GM15510 (cell line): ENCODE results near the gene NLRX1.

Experiments used
- POLR2A ChIP-seq: IDR thresholded peaks from 3 replicates; pipeline ENCODE4 v1.6.1; 2011; ENCODE audit warnings: borderline replicate concordance; ENCODE audit not compliant: insufficient read length; ENCODE audit errors: extremely low read depth

The NLRX1 gene

GRCh38 chr11:119169282-119169719 is 776 bp downstream of the NLRX1 start:
- no peak for TF ChIP-seq POLR2A

DNA sequence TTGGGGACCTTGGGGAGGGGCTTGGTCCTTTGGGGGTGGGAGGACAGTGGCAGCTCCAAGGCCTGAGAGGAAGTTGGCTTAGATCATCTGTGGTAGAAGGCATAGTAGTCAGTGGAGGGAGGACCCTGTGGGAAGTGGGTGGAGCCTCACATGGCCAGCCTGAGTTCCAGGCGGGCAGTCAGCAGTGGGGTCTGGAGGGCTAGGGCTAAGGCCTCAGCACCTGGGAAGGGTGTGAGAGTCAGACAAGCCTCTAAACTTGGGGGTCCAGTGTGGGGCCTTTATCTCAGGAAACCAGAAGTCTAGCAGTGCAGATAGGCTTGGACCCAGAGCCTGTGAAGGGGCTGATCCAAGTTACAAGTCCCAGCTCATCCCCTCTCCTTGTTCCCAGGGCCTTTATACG is 4.0 kb downstream of the NLRX1 start:
- no peak for TF ChIP-seq POLR2A

DNA sequence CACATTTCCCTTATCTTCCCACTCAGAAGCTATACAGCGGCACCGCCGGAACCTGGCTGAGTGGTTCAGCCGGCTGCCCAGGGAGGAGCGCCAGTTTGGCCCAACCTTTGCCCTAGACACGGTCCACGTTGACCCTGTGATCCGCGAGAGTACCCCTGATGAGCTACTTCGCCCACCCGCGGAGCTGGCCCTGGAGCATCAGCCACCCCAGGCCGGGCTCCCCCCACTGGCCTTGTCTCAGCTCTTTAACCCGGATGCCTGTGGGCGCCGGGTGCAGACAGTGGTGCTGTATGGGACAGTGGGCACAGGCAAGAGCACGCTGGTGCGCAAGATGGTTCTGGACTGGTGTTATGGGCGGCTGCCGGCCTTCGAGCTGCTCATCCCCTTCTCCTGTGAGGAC is 4.9 kb downstream of the NLRX1 start:
- TF ChIP-seq POLR2A = no peak

DNA sequence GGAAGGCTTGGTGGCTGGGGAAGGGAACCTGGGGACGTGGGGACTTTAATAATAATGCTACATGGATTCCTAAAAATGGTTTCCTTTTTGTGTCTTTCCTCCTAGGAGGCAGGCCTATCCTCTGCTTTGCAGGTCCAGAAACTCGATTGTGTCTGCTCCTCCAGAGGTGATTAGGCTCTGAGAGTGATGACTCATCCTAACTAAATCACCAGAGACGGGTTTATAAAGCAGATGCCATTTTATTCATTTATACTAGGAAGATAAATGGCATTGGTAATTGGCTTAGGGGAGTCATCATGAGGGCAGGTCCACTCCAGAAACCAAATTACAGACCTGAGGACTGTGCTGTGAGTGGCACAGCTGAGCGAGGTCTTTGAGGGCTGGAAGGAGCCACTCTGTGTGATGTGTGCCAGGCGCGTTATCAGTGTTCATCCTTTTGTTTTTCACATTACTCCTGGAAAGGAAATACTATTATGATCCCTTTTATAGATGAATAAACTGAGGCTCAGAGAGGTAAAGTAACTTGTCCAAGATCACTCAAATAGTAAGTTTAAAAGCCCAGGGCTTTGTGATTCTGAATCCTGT is 7.1 kb downstream of the NLRX1 start:
- no peak for TF ChIP-seq POLR2A

DNA sequence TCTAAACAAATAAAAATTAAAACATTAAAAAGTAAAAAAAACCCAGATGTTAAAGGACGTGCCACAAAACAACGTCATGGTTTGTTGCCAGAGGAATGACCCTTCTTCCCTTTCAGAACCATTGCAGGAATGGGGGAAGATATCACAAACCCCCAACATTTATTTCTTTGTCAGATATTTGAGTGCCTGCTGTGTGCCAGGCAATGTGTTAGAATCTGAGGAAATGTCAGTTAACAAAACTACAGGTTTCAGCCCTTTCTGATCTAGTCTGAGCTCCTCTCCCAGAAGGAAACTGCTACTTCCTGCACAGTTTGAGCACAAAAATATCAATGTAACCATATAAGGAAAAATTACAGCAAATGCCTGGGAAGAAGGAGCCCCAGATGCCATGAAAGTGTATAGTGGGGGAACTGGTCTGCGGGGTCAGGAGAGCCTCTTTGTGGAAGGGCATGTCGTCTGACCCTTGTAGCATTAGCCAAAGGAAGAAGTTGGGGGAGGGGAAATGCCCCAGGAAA is 9.7 kb downstream of the NLRX1 start:
- no peak for TF ChIP-seq POLR2A

DNA sequence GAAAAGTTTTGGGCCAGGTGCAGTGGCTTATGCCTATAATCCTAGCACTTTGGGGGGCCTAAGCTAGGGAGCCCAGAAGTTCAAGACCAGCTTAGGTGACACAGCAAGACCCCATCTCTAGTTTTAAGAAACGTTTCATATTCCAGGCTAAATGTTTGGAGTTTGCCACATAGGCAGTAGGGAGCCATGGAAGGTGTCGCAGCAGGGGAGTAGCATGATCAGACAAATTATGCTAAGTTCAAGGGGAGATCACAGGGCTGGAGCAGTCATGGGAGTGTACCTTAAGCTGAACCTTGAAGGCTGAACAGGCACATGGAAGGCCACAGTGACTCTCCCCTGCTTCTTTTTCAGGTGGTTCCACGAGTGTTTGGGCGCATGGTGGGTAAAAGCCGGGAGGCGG is 10.8 kb downstream of the NLRX1 start:
- TF ChIP-seq POLR2A = no peak

DNA sequence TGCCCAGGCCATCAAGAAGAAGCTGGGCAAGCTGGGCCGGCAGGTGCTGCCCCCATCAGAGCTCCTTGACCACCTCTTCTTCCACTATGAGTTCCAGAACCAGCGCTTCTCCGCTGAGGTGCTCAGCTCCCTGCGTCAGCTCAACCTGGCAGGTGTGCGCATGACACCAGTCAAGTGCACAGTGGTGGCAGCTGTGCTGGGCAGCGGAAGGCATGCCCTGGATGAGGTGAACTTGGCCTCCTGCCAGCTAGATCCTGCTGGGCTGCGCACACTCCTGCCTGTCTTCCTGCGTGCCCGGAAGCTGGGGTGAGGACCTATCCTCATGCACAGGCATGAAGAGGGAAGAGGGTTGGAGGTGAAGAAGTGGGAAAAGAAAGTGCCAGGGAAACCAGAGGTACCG is 11.5 kb downstream of the NLRX1 start:
- no peak for TF ChIP-seq POLR2A

- no peak for TF ChIP-seq POLR2A
Observed at GRCh38 chr11:119180729-119181676, 12.5 kb downstream of the NLRX1 start.

- TF ChIP-seq POLR2A = no peak
Observed at GRCh38 chr11:119181677-119182412, 13.3 kb downstream of the NLRX1 start.

GRCh38 chr11:119185981-119186634 is 17.6 kb downstream of the NLRX1 start:
- TF ChIP-seq POLR2A = no peak

GRCh38 chr11:119187123-119187892 is 18.8 kb downstream of the NLRX1 start:
- TF ChIP-seq POLR2A = no peak

DNA sequence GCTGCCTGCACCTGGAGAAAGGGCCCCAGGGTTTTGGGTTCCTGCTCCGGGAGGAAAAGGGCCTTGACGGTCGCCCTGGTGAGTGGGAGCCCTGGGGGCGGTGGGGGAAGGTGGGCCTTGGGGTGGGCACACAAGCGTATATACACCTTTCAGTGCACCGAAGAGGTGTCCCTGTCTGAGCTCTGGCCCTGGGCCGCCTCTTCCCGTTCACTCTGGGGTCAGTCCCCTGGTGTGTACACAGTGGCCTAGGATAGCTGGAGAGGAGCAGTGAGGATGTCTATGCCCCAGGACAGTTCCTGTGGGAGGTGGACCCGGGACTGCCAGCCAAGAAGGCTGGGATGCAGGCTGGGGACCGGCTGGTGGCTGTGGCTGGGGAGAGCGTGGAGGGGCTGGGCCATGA is 19.5 kb downstream of the NLRX1 start:
- no peak for TF ChIP-seq POLR2A

DNA sequence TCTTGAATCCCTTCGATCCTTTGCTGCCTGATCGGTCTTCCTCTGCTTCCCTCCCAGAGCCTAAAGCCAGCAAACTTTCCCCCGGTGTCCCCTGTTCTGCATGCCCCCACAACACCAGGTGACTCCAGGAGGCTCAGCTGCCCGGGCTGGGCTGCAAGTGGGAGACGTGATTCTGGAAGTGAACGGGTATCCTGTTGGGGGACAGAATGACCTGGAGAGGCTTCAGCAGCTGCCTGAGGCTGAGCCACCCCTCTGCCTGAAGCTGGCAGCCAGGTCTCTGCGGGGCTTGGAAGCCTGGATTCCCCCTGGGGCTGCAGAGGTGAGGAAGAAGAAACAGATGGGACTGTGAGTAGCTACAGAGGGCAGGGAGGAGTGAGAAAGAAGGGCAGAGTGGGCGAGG is 20.4 kb downstream of the NLRX1 start:
- no peak for TF ChIP-seq POLR2A

DNA sequence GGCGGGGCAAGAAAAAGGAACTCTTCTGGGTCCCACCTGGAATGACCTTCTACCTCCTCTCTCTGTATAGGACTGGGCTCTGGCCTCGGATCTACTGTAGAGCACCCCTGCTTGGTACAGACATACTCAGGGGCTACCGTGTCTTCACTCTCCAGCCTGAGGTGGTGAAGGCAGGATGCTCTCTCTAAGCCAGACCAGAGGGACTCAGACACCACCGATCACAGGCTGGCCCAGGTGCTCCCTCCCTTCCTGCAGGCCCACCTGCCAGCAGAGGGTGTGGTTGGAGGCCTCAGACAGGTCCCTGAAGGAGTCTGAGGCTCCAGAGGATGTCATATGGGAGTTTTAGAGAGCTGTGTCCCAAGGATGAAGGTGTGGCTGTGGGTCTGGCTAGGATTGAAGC is 20.9 kb downstream of the NLRX1 start:
- TF ChIP-seq POLR2A = no peak
